Adrenal gland (tissue), 12 donors: ENCODE data around the gene BCOR. TPM values are rescaled to one million over a fixed set of nuclear protein-coding genes. Genes with fewer than 3 reads are reported as not detected.

Source experiments
- DNase-seq, 7 donors: peaks; one replicate each; pipeline ENCODE4 v3.0.0-alpha.2; 2019 to 2020
- H3K27ac ChIP-seq, 5 donors: fragments of 200-600 bp; sonication (generic) in 4 of 5; 1 replicate in 3 of 5; 2 replicates in 2 of 5; pipeline versions ENCODE4 v1.5.1 to v1.8.0; 2016 to 2020; ENCODE audit warnings: mild to moderate bottlenecking in 1 of 5
- H3K27me3 ChIP-seq: fragments of 200-600 bp; 2 replicates; pipeline ENCODE4 v1.8.0; 2021
- H3K36me3 ChIP-seq, 2 donors: fragments of 200-600 bp; replicated peaks in 1 of 2; 1 replicate in 1 of 2; 2 replicates in 1 of 2; pipeline versions ENCODE4 v1.5.1 to v1.8.0; 2018 to 2022
- H3K4me1 ChIP-seq, 2 donors: fragments of 200-600 bp; replicated peaks in 1 of 2; 1 replicate in 1 of 2; 2 replicates in 1 of 2; pipeline versions ENCODE4 v1.5.1 to v1.8.0; 2018 to 2021
- H3K4me3 ChIP-seq, 4 donors: fragments of 200-600 bp; sonication (generic) in 3 of 4; one replicate each; pipeline ENCODE4 v1.5.1; 2016 to 2018
- H3K9me3 ChIP-seq, 3 donors: fragments of 200-600 bp; sonication (generic) in 1 of 3; replicated peaks in 1 of 3; 1 replicate in 2 of 3; 2 replicates in 1 of 3; pipeline versions ENCODE4 v1.5.1 to v1.8.0; 2016 to 2021
- CTCF ChIP-seq, 6 experiments: fragments of 450-650 bp in 4 of 6; fragments of 200-600 bp in 2 of 6; sonication (generic) in 1 of 6; IDR thresholded peaks; 1 replicate in 5 of 6; 2 replicates in 1 of 6; pipeline versions ENCODE4 v1.5.1 to v1.8.0; 2016 to 2021; ENCODE audit warnings: antibody characterized with exemption in 6 of 6, mild to moderate bottlenecking in 2 of 6, moderate library complexity in 1 of 6
- POLR2A ChIP-seq, 2 donors: fragments of 450-650 bp; IDR thresholded peaks; one replicate each; pipeline ENCODE4 v1.6.1; 2017; ENCODE audit warnings: antibody characterized with exemption in 2 of 2, mild to moderate bottlenecking in 2 of 2, moderate library complexity in 1 of 2
- WGBS, 4 donors: extraction: QIAGEN DNeasy Blood & Tissue Kit in 2 of 4; methylation state at CpG; one replicate each; pipeline versions ENCODE4 v1.1.5 to v1.1.7; 2013 to 2017; 5-methylcytosine and 5-hydroxymethylcytosine counted together
- intact Hi-C, 2 donors: fragments of 100-400 bp; cut with DNase I; formaldehyde crosslinking; loops; one replicate each; pipeline versions ENCODE4 v1.14.1 to v1.15.0; 2022 to 2023
- polyA plus RNA-seq, 3 donors: library from polyadenylated mRNA; stranded (reverse); fragments of 200-250 nt in 2 of 3; fragments of 350-450 nt in 1 of 3; fragmentation: Illumina TruSeq in 1 of 3; extraction: RNeasy Lipid Tissue Mini Kit (QIAGEN cat#74804) in 1 of 3; gene quantifications; one replicate each; pipeline ENCODE4 v1.2.3, GENCODE V29; 2013 to 2014
- total RNA-seq, 9 donors: library from RNA; depleted of rRNA in 4 of 9; stranded (reverse); fragments of >200 nt in 4 of 9; fragments of 120-200 nt in 1 of 9; fragmentation: NEBNext Ultra II Directional in 1 of 9; extraction: Animal tissue kit (Norgen Biotek cat#: 25700) in 1 of 9; gene quantifications; one replicate each; pipeline versions ENCODE4 v1.1.0 to v1.2.4, GENCODE V29; 2013 to 2023
- donor health status: healthy with polysubstance abuse.
- donor health status: Bipolar disorder and iron deficiency.
- donor health status: DM: yes; HTN: yes; CAD: no.
- donor health status: DM: no; HTN: no; CAD: no.
- donor health status: DM: no; HTN: no; CAD: no.
- donor health status: DM: yes; HTN: yes; CAD: no.

Gene BCOR
- total and polyA plus RNA-seq, 12 donors: 13.7 to 42.9 (median 29.0) TPM

- H3K27me3 ChIP-seq: peaks cover 9% of the 10 kb centered on the region
- H3K4me1 ChIP-seq: peaks cover 14 to 31% of the 10 kb centered on the region in 2 donors
- intact Hi-C loops: no loop called here
- peak overlapping the region in 1 of 4 donors; percentile 31 for H3K4me3 ChIP-seq
- DNase-seq: peak in 2 of 7 donors; percentile 26 to 36
- 0 to 21% (median 7%) methylated on average over 2 to 54 of the region's 61 CpGs for WGBS, 4 donors
- no peaks in the 10 kb centered on the region for H3K36me3 ChIP-seq
- TF ChIP-seq POLR2A (IDR thresholded peaks at IDR 0.05): no peak
- H3K27ac ChIP-seq: peak overlapping the region in 1 of 5 donors; percentile 49
- H3K9me3 ChIP-seq: no peaks in the 10 kb centered on the region
Observed at GRCh38 chrX:40083120-40083978, 14.4 kb downstream of the BCOR start.

- peak in 1 of 7 donors; percentile 19 for DNase-seq
- Histone ChIP-seq H3K27ac (peak overlapping the region in 1 of 5 donors; percentile 49), H3K4me3 (peak overlapping the region in 1 of 4 donors; percentile 31), H3K9me3 (no peaks in the 10 kb centered on the region), H3K4me1 (peaks cover 14 to 31% of the 10 kb centered on the region in 2 donors), H3K27me3 (peaks cover 9% of the 10 kb centered on the region), H3K36me3 (no peaks in the 10 kb centered on the region)
- 33 to 68% (median 48%) methylated on average over 5 to 15 of the region's 15 CpGs for WGBS, 4 donors
- intact Hi-C loops: no loop called here
- TF ChIP-seq CTCF (IDR thresholded peaks at IDR 0.05): no peak
- TF ChIP-seq POLR2A (IDR thresholded peaks at IDR 0.05): no peak
Observed at GRCh38 chrX:40082447-40083119, 15.2 kb downstream of the BCOR start.

- DNase-seq: no peak
- H3K4me1 ChIP-seq: peaks cover 14 to 31% of the 10 kb centered on the region in 2 donors
- no peak overlapping the region for H3K27ac ChIP-seq
- H3K4me3 ChIP-seq: no peak overlapping the region
- H3K36me3 ChIP-seq: no peaks in the 10 kb centered on the region
- H3K9me3 ChIP-seq: no peaks in the 10 kb centered on the region
- WGBS, 4 donors: 34 to 71% (median 56%) methylated on average over 2 to 4 of the region's 4 CpGs
- peaks cover 9% of the 10 kb centered on the region for H3K27me3 ChIP-seq
- intact Hi-C loops: no loop called here
- TF ChIP-seq POLR2A (IDR thresholded peaks at IDR 0.05): no peak
- TF ChIP-seq CTCF (IDR thresholded peaks at IDR 0.05): no peak
Observed at GRCh38 chrX:40081679-40082068, 16.1 kb downstream of the BCOR start.

GRCh38 chrX:40080894-40081678 lies 16.7 kb downstream of the BCOR start:
- H3K4me1 ChIP-seq: peaks cover 14 to 26% of the 10 kb centered on the region in 2 donors
- H3K27me3 ChIP-seq: peaks cover 9% of the 10 kb centered on the region
- no peak overlapping the region for H3K4me3 ChIP-seq
- H3K27ac ChIP-seq: no peak overlapping the region
- intact Hi-C loops: no loop called here
- H3K9me3 ChIP-seq: no peaks in the 10 kb centered on the region
- 57 to 86% (median 69%) methylated on average over 15 to 16 of the region's 16 CpGs for WGBS, 4 donors
- DNase-seq: no peak
- H3K36me3 ChIP-seq: peaks cover 0 to 1% of the 10 kb centered on the region in 2 donors
- TF ChIP-seq POLR2A (IDR thresholded peaks at IDR 0.05) (no peak), CTCF (IDR thresholded peaks at IDR 0.05) (no peak)
